Neural cell (in vitro differentiated cells): Measurements from ENCODE around the gene PROC. TPM values are rescaled to one million over a fixed set of nuclear protein-coding genes. Genes with fewer than 3 reads are reported as not detected.
A peak's percentile ranks its signal among the peaks of the same experiment; 100 is the strongest.

Experiments used
- H2AFZ ChIP-seq: fragments of 200-600, 300-800 bp; sonication (generic), shearing (Covaris generic); 2 replicates; pipeline ENCODE4 v1.6.0; 2014; ENCODE audit warnings: low read depth, mild to moderate bottlenecking, antibody characterized with exemption, low read length, moderate library complexity
- H3F3A ChIP-seq: fragments of 200-600 bp; shearing (Covaris generic); 2 replicates; pipeline ENCODE4 v1.6.1; 2016; ENCODE audit warnings: mild to moderate bottlenecking, moderate library complexity, mixed read lengths, antibody characterized with exemption, low read length; ENCODE audit not compliant: insufficient read depth, poor library complexity, severe bottlenecking
- H3K27ac ChIP-seq: fragments of 200-600, 300-800 bp; sonication (generic), shearing (Covaris generic); 2 replicates; pipeline ENCODE4 v1.5.1; 2014; ENCODE audit warnings: mild to moderate bottlenecking, low read length, moderate library complexity
- H3K27me3 ChIP-seq: fragments of 300-800, 200-600 bp; sonication (generic), shearing (Covaris generic); 2 replicates; pipeline ENCODE4 v1.6.0; 2014; ENCODE audit warnings: mild to moderate bottlenecking, low read depth, low read length, moderate library complexity; ENCODE audit not compliant: insufficient read depth
- H3K36me3 ChIP-seq: fragments of 300-800, 200-600 bp; sonication (generic), shearing (Covaris generic); 2 replicates; pipeline ENCODE4 v1.5.1; 2014; ENCODE audit warnings: mild to moderate bottlenecking, antibody characterized with exemption, low read length, moderate library complexity; ENCODE audit not compliant: insufficient read depth
- H3K4me2 ChIP-seq: fragments of 300-800, 200-600 bp; sonication (generic), shearing (Covaris generic); 2 replicates; pipeline ENCODE4 v1.6.0; 2014; ENCODE audit warnings: mild to moderate bottlenecking, low read length
- H3K4me3 ChIP-seq: fragments of 300-800, 200-600 bp; sonication (generic), shearing (Covaris generic); 2 replicates; pipeline ENCODE4 v1.5.1; 2014; ENCODE audit warnings: mild to moderate bottlenecking, low read length, moderate library complexity
- H3K79me2 ChIP-seq: fragments of 200-600 bp; shearing (Covaris generic); replicated peaks from 2 replicates; pipeline ENCODE4 v1.6.0; 2014; ENCODE audit warnings: mild to moderate bottlenecking, low read length, moderate library complexity; ENCODE audit not compliant: insufficient read depth
- H3K9ac ChIP-seq: fragments of 300-800, 200-600 bp; sonication (generic), shearing (Covaris generic); 2 replicates; pipeline ENCODE4 v1.6.1; 2016; ENCODE audit warnings: mild to moderate bottlenecking, low read length, mixed read lengths
- H3K9me2 ChIP-seq: fragments of 200-600 bp; shearing (Covaris generic); 2 replicates; pipeline ENCODE4 v1.6.1; 2016; ENCODE audit warnings: mild to moderate bottlenecking, low read length, mixed read lengths; ENCODE audit not compliant: insufficient read depth
- H3K9me3 ChIP-seq: fragments of 200-600, 300-800 bp; sonication (generic), shearing (Covaris generic); 2 replicates; pipeline ENCODE4 v1.6.1; 2016; ENCODE audit warnings: mild to moderate bottlenecking, mixed run types, low read length, moderate library complexity, mixed read lengths
- H4K20me1 ChIP-seq: fragments of 200-600 bp; shearing (Covaris generic); 2 replicates; pipeline ENCODE4 v1.6.1; 2016; ENCODE audit warnings: mild to moderate bottlenecking, mixed run types; ENCODE audit not compliant: insufficient read depth
- CTCF ChIP-seq: fragments of 450-650 bp; IDR thresholded peaks from 2 replicates; pipeline ENCODE4 v1.5.1; 2014; ENCODE audit warnings: antibody characterized with exemption, mild to moderate bottlenecking, moderate library complexity; ENCODE audit not compliant: poor library complexity, severe bottlenecking
- EP300 ChIP-seq: fragments of 450-650 bp; conservative IDR thresholded peaks from 2 replicates; pipeline ENCODE4 v1.6.1; 2014; ENCODE audit warnings: antibody characterized with exemption, mild to moderate bottlenecking, moderate library complexity; ENCODE audit not compliant: poor library complexity, severe bottlenecking
- EZH2 ChIP-seq: fragments of 200-600, 300-800 bp; shearing (Covaris generic), sonication (generic); IDR thresholded peaks from 2 replicates; pipeline ENCODE4 v1.6.1; 2014; ENCODE audit warnings: antibody characterized with exemption, low read length, borderline replicate concordance, mild to moderate bottlenecking; ENCODE audit not compliant: insufficient read depth, poor library complexity, severe bottlenecking
- MXI1 ChIP-seq: fragments of 450-650 bp; conservative IDR thresholded peaks from 2 replicates; pipeline ENCODE4 v1.6.1; 2014; ENCODE audit warnings: antibody characterized with exemption, mild to moderate bottlenecking; ENCODE audit not compliant: poor library complexity, severe bottlenecking
- POLR2AphosphoS5 ChIP-seq: IDR thresholded peaks from 2 replicates; pipeline ENCODE4 v1.6.1; 2012
- RAD21 ChIP-seq: fragments of 450-650 bp; conservative IDR thresholded peaks from 2 replicates; pipeline ENCODE4 v1.6.1; 2014; ENCODE audit warnings: antibody characterized with exemption, mild to moderate bottlenecking, moderate library complexity
- REST ChIP-seq: IDR thresholded peaks from 2 replicates; pipeline ENCODE4 v1.6.1; 2012; ENCODE audit warnings: borderline replicate concordance
- SMC3 ChIP-seq: fragments of 450-650 bp; conservative IDR thresholded peaks from 2 replicates; pipeline ENCODE4 v1.6.1; 2014; ENCODE audit warnings: antibody characterized with exemption, mild to moderate bottlenecking, moderate library complexity; ENCODE audit not compliant: poor library complexity
- TAF1 ChIP-seq: IDR thresholded peaks from 2 replicates; pipeline ENCODE4 v1.6.1; 2012; ENCODE audit warnings: low read depth
- polyA plus RNA-seq: library from polyadenylated mRNA; depleted of rRNA; stranded (reverse); fragments of >200 nt; gene quantifications from 2 replicates; pipeline ENCODE4 v1.2.3, GENCODE V29; 2014

The PROC gene
- polyA plus RNA-seq, 1 donor from 2014 or later, result 0.33 TPM

DNA sequence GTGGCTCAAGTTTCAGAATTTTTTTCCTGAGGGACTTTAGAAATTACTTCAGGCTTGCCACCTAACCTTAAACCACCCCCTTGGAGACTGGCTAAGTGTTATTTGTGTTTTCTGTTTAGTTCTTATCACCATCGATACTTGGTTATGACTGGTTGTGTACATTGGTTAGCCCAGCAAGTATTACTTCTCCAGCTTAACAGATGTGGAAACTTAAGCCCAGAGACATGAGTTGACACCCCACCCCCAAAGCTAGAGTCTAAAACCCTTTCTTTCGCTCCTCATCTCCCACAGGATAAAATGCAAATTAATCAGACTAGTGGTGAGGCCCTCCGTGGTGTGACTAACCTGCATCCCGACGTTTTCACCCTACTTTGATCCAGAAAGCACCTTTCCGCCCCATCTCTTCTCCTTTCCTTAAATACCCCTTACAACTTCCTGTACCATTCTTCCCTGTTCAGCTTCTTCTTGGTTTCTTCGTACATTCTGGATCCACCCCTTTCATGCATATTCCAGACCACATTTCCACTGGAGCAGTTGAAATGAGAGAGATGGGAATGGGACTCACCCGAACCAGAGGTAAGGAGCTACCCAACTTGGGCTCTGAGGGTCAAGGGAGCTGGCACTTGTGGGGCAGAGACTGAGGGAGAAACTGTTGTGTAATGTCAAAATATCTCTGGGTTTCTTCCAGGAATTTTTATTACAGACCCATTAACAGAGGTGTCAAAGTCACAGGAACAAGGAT, 29.6 kb upstream of the PROC start:
- Histone ChIP-seq H3K79me2 (peaks cover 27% of the 10 kb centered on the region), H3K27me3 (no peaks in the 10 kb centered on the region), H3K9ac (peak overlapping the region; percentile 100), H3K4me2 (peak overlapping the region; percentile 32), H3K27ac (no peak overlapping the region), H3K9me3 (no peaks in the 10 kb centered on the region), H3K36me3 (no peaks in the 10 kb centered on the region), H3K4me3 (peak overlapping the region; percentile 92), H3K9me2 (no peaks in the 10 kb centered on the region), H2AFZ (no peak overlapping the region), H4K20me1 (peaks cover 3% of the 10 kb centered on the region), H3F3A (no peaks in the 10 kb centered on the region)
- TF ChIP-seq RAD21, result no peak
- TF ChIP-seq REST, result no peak
- no peak for TF ChIP-seq POLR2AphosphoS5
- no peak for TF ChIP-seq EP300
- no peak for TF ChIP-seq SMC3
- TF ChIP-seq EZH2, result no peak
- no peak for TF ChIP-seq TAF1
- no peak for TF ChIP-seq CTCF
- TF ChIP-seq MXI1, result no peak

DNA sequence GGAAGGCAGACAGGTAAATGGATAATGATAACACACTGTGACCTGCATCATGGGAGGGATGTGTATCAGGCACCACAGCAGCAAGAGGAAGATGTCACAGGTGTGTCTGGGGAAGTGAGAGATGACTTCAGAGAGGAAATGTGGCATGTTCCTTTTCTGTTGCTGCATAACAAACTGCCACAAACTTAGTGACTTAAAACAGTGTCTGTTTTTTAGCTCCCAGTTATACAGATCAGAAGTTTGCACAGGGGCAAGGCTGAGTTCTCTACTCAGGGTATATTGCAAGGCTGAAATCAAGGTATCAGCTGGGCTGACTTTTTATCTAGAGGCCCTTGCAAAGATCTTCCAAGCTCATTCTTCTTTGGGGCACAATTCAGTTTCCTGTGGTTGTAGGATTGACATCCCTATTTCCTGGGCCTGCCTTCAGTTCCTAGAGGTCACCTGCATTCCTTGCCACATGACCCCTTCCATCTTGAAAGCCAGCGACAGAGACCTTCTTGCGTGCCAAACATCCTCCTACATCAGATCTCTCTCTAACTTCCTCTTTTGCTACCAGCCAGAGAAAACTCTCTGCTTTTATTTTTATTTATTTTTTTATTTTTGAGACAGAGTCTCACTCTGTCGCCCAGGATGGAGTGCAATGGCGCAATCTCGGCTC, 28.3 kb upstream of the PROC start:
- H3K36me3 ChIP-seq, result no peaks in the 10 kb centered on the region
- no peak overlapping the region for H3K4me2 ChIP-seq
- no peaks in the 10 kb centered on the region for H3K27me3 ChIP-seq
- H3F3A ChIP-seq, result no peaks in the 10 kb centered on the region
- no peaks in the 10 kb centered on the region for H4K20me1 ChIP-seq
- no peaks in the 10 kb centered on the region for H3K9me3 ChIP-seq
- H3K9ac ChIP-seq, result no peak overlapping the region
- no peak for TF ChIP-seq SMC3
- TF ChIP-seq POLR2AphosphoS5, result no peak
- no peak for TF ChIP-seq REST
- TF ChIP-seq TAF1, result no peak
- TF ChIP-seq CTCF, result no peak
- no peak for TF ChIP-seq MXI1
- no peak for TF ChIP-seq EP300
- TF ChIP-seq EZH2, result no peak
- no peak for TF ChIP-seq RAD21
- no peaks in the 10 kb centered on the region for H3K9me2 ChIP-seq
- no peak overlapping the region for H2AFZ ChIP-seq
- peaks cover 21% of the 10 kb centered on the region for H3K79me2 ChIP-seq
- no peak overlapping the region for H3K4me3 ChIP-seq
- no peak overlapping the region for H3K27ac ChIP-seq
